HepG2 (cell line): ENCODE results near the gene GRK6. TPM values are rescaled to one million over a fixed set of nuclear protein-coding genes. Genes with fewer than 3 reads are reported as not detected.

Experiments used
- ATAC-seq: fragments of 200-7000 bp; cut with Tn5 transposase; 3 replicates; pipeline ENCODE4 v1.9.1; 2020; ENCODE audit warnings: mild to moderate bottlenecking, moderate library complexity
- BruUV-seq: library from RNA; stranded (reverse); fragments of 400-500 nt; replicated peaks from 2 replicates; lab custom pipeline; 2021; lab: Mats Ljungman, UMichigan
- CTCF ChIA-PET: fragments of 300-600 bp; formaldehyde crosslinking; extraction: SDS; loops from one replicate; lab custom pipeline; 2021; ENCODE audit warnings: low total read pairs, inconsistent platforms, low intra/inter-chr PET ratio; lab: Yijun Ruan, JAX
- POLR2A ChIA-PET: fragments of 350-600 bp; sonication (Branson Sonifier 250); formaldehyde crosslinking; loops from one replicate; lab custom pipeline; 2020; ENCODE audit warnings: antibody characterized with exemption, inconsistent platforms; lab: Yijun Ruan, JAX
- DNase-seq: peaks from one replicate; pipeline ENCODE4 v3.0.0-alpha.2; 2015; ENCODE audit warnings: low spot score
- FAIRE-seq: peaks from 3 replicates; lab custom pipeline; 2011; peaks lifted over from hg19 to GRCh38; lab: Jason Lieb, UNC
- H2AFZ ChIP-seq: one replicate; pipeline ENCODE4 v1.6.1; 2011; ENCODE audit warnings: low read length, inconsistent platforms
- H3K27ac ChIP-seq: fragments of 300-600 bp; 3 replicates; pipeline ENCODE4 v1.8.0; 2011; ENCODE audit warnings: mixed run types, mild to moderate bottlenecking, mixed read lengths, low read length, inconsistent platforms; ENCODE audit not compliant: insufficient read depth; ENCODE audit errors: extremely low read length
- H3K27me3 ChIP-seq, 2 experiments: fragments of 200-600 bp in 1 of 2; 2 replicates in 1 of 2; 3 replicates in 1 of 2; pipeline versions ENCODE4 v1.6.0 to v1.8.0; 2011; ENCODE audit warnings: low read length in 2 of 2, mild to moderate bottlenecking in 2 of 2, moderate library complexity in 2 of 2, inconsistent platforms in 1 of 2; ENCODE audit not compliant: insufficient read depth in 2 of 2, control insufficient read depth in 1 of 2
- H3K36me3 ChIP-seq, 2 experiments: fragments of 200-600 bp in 1 of 2; replicated peaks in 1 of 2; 2 replicates in 1 of 2; 3 replicates in 1 of 2; pipeline versions ENCODE4 v1.5.1 to v1.8.0; 2011; ENCODE audit warnings: low read length in 2 of 2, inconsistent platforms in 1 of 2; ENCODE audit not compliant: insufficient read depth in 2 of 2, control insufficient read depth in 1 of 2
- H3K4me1 ChIP-seq: 2 replicates; pipeline ENCODE4 v1.5.1; 2012; ENCODE audit warnings: low read length, inconsistent platforms; ENCODE audit not compliant: insufficient read depth
- H3K4me2 ChIP-seq: 2 replicates; pipeline ENCODE4 v1.6.0; 2011; ENCODE audit warnings: low read depth, low read length, inconsistent platforms
- H3K4me3 ChIP-seq, 3 experiments: fragments of 200-600 bp in 1 of 3; sonication (generic), shearing (Covaris generic) in 1 of 3; replicated peaks in 1 of 3; 2 replicates each; pipeline ENCODE4 v1.5.1; 2011 to 2016; ENCODE audit warnings: low read length in 3 of 3, inconsistent platforms in 2 of 3, low read depth in 2 of 3, mild to moderate bottlenecking in 2 of 3, control low read depth in 1 of 3, mixed read lengths in 1 of 3; ENCODE audit not compliant: insufficient read depth in 1 of 3
- H3K79me2 ChIP-seq: one replicate; pipeline ENCODE4 v1.6.1; 2011; ENCODE audit warnings: low read length, inconsistent platforms; ENCODE audit not compliant: insufficient read depth
- H3K9ac ChIP-seq: 2 replicates; pipeline ENCODE4 v1.6.0; 2011; ENCODE audit warnings: mild to moderate bottlenecking, low read depth, low read length, inconsistent platforms; ENCODE audit not compliant: insufficient read depth
- H3K9me3 ChIP-seq: 2 replicates; pipeline ENCODE4 v1.5.1; 2012; ENCODE audit warnings: mild to moderate bottlenecking, low read length
- H4K20me1 ChIP-seq: 2 replicates; pipeline ENCODE4 v1.6.0; 2011; ENCODE audit warnings: inconsistent platforms, mild to moderate bottlenecking, low read length, moderate library complexity; ENCODE audit not compliant: insufficient read depth
- ASH2L ChIP-seq: fragments of 300-600, 200-600 bp; sonication (generic); IDR thresholded peaks from 2 replicates; pipeline ENCODE4 v1.7.0; 2017; ENCODE audit warnings: low read depth, mild to moderate bottlenecking, moderate library complexity, mixed read lengths, low read length; ENCODE audit not compliant: insufficient read length
- CEBPB ChIP-seq: IDR thresholded peaks from 2 replicates; pipeline ENCODE4 v1.6.1; 2011; ENCODE audit warnings: low read depth, low read length, improper control_type of control experiment, borderline replicate concordance
- CEBPG ChIP-seq: IDR thresholded peaks from 2 replicates; pipeline ENCODE4 v1.6.1; 2016
- HNF4A ChIP-seq: sonication (generic); formaldehyde crosslinking; IDR thresholded peaks from 2 replicates; pipeline ENCODE4 v1.4.0; 2020; ENCODE audit warnings: missing genetic modification reagents
- RBAK ChIP-seq: sonication (generic); formaldehyde crosslinking; IDR thresholded peaks from 2 replicates; pipeline ENCODE4 v1.5.1; 2020; ENCODE audit warnings: mild to moderate bottlenecking, missing genetic modification reagents
- SOX13 ChIP-seq, 3 experiments: fragments of 450-650 bp in 1 of 3; sonication (generic) in 1 of 3; formaldehyde crosslinking in 1 of 3; IDR thresholded peaks in 2 of 3; conservative IDR thresholded peaks in 1 of 3; 2 replicates each; pipeline versions ENCODE4 v1.5.0 to v1.6.1; 2016 to 2020; ENCODE audit warnings: antibody characterized with exemption in 1 of 3, mild to moderate bottlenecking in 1 of 3, missing compliant biosample characterization in 1 of 3, missing genetic modification reagents in 1 of 3, moderate library complexity in 1 of 3
- SSRP1 ChIP-seq: IDR thresholded peaks from 2 replicates; pipeline ENCODE4 v1.6.1; 2016; ENCODE audit warnings: control low read depth
- TBX3 ChIP-seq: fragments of 450-650 bp; IDR thresholded peaks from 2 replicates; pipeline ENCODE4 v1.6.1; 2017; ENCODE audit warnings: antibody characterized with exemption, mild to moderate bottlenecking, inconsistent platforms, borderline replicate concordance
- ZBTB33 ChIP-seq: sonication (generic); formaldehyde crosslinking; IDR thresholded peaks from 2 replicates; pipeline ENCODE4 v1.4.0; 2020; ENCODE audit warnings: missing genetic modification reagents
- ZNF383 ChIP-seq: sonication (generic); formaldehyde crosslinking; IDR thresholded peaks from 2 replicates; pipeline ENCODE4 v1.4.0; 2020; ENCODE audit warnings: missing genetic modification reagents, mild to moderate bottlenecking, borderline replicate concordance
- ZNF713 ChIP-seq: sonication (generic); formaldehyde crosslinking; IDR thresholded peaks from 2 replicates; pipeline ENCODE4 v1.4.0; 2020; ENCODE audit warnings: mild to moderate bottlenecking, missing genetic modification reagents
- ZSCAN25 ChIP-seq: sonication (generic); formaldehyde crosslinking; IDR thresholded peaks from 2 replicates; pipeline ENCODE4 v1.8.0; 2022; ENCODE audit warnings: mild to moderate bottlenecking, missing genetic modification reagents
- WGBS: methylation state at CpG from one replicate; pipeline ENCODE4 v1.1.6; 2017; ENCODE audit warnings: low lambda C conversion rate; 5-methylcytosine and 5-hydroxymethylcytosine counted together
- in situ Hi-C: cut with HindIII; loops from 2 replicates; pipeline ENCODE4 v1.10.0; 2017; ENCODE audit warnings: low pct_unique_long_range_greater_than_20kb; ENCODE audit not compliant: extremely low pct_ligation_motif_present
- intact Hi-C: fragments of 100-400 bp; cut with micrococcal nuclease; formaldehyde crosslinking; loops from one replicate; pipeline ENCODE4 v1.10.0; 2022; ENCODE audit not compliant: unreplicated experiment
- polyA plus RNA-seq, 8 experiments: library from polyadenylated mRNA; depleted of rRNA in 3 of 8; stranded (reverse) in 7 of 8; unstranded in 1 of 8; fragments of >200 nt; fragmentation: Illumina TruSeq in 4 of 8; extraction: Trizol in 4 of 8; gene quantifications; 2 replicates each; pipeline versions ENCODE4 v1.2.1 to v1.2.3, GENCODE V29; 2011 to 2016; ENCODE audit warnings: low read depth in 4 of 8, missing spikeins in 1 of 8, mixed read lengths in 1 of 8; ENCODE audit not compliant: insufficient read depth in 1 of 8
- total RNA-seq, 5 experiments: library from RNA; depleted of rRNA; stranded (reverse); fragments of >200 nt; fragmentation: Illumina TruSeq; extraction: Trizol; gene quantifications; 2 replicates each; pipeline ENCODE4 v1.2.3, GENCODE V29; 2016; ENCODE audit warnings: low read depth in 1 of 5
- TF ChIP-seq, protein P1 (sequence below), 2 experiments: fragments of 450-650 bp in 1 of 2; sonication (generic) in 1 of 2; formaldehyde crosslinking; IDR thresholded peaks; 2 replicates each; pipeline versions ENCODE4 v1.5.0 to v1.8.0; 2020 to 2022; ENCODE audit warnings: mild to moderate bottlenecking in 1 of 2, missing genetic modification reagents in 1 of 2

Gene GRK6
- total and polyA plus RNA-seq, 2 of the 13 experiments (the other 11 are each of a cell fraction or from before 2014, with no cell fraction given): 13.2 to 19.9 TPM

- TF ChIP-seq SSRP1 (CRISPR knock-in tag) (0 out of 2 replicates have a peak, but pooled peaks have one; percentile 40), ZNF383 (CRISPR knock-in tag) (no peak), ZBTB33 (0 out of 2 replicates have a peak, but pooled peaks have one; percentile 11), SOX13 (IDR thresholded peaks at IDR 0.05) (no peak), SOX13 (CRISPR knock-in tag; conservative IDR thresholded peaks at IDR 0.05 in 1 of 2, IDR thresholded peaks at IDR 0.05 in 1 of 2) (0 out of 4 replicates have a peak, but pooled peaks of 1 of the 2 experiments have one; percentile 6), ZSCAN25 (CRISPR knock-in tag) (0 out of 2 replicates have a peak, but pooled peaks have one; percentile 33), RBAK (CRISPR knock-in tag) (no peak)
Measured at GRCh38 chr5:177477701-177478477, 51.4 kb downstream of the GRK6 start (continued).

- Histone ChIP-seq H3K9ac (no peak overlapping the region), H3K4me2 (0 out of 2 replicates have a peak overlapping the region, but pooled peaks have one; percentile 7), H3K4me3 (no peak overlapping the region), H3K79me2 (no peaks in the 10 kb centered on the region), H2AFZ (no peak overlapping the region), H3K27me3 (no peaks in the 10 kb centered on the region), H3K4me1 (peaks cover 54% of the 10 kb centered on the region), H3K27ac (no peak overlapping the region), H3K36me3 (no peaks in the 10 kb centered on the region), H4K20me1 (no peaks in the 10 kb centered on the region), H3K9me3 (no peaks in the 10 kb centered on the region)
- POLR2A ChIA-PET: interaction anchor here (1.5 to 4.9 kb wide), 4 partner anchors 17 to 31 kb away, joined by 3 to 42 read pairs (median 6); partner anchors contain the start of gene PDLIM7
- CTCF ChIA-PET: no interaction called here
- WGBS: 50% methylated on average over 17 of the region's 18 CpGs
- DNase-seq: no peak
- intact Hi-C loops (no loop called here), in situ Hi-C loops (no loop called here)
- no TSS peak for BruUV-seq
- no peak for FAIRE-seq
- ATAC-seq: peak; percentile 5; the same call in 1 of the 3 replicates
- TF ChIP-seq ZNF713: no peak
- TF ChIP-seq ASH2L: no peak
- TF ChIP-seq, protein P1, sequence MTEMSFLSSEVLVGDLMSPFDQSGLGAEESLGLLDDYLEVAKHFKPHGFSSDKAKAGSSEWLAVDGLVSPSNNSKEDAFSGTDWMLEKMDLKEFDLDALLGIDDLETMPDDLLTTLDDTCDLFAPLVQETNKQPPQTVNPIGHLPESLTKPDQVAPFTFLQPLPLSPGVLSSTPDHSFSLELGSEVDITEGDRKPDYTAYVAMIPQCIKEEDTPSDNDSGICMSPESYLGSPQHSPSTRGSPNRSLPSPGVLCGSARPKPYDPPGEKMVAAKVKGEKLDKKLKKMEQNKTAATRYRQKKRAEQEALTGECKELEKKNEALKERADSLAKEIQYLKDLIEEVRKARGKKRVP (CRISPR knock-in tag; IDR thresholded peaks at IDR 0.05): peak in 1 of 2 experiments; percentile 84; a peak in 2 of 4 replicates
- peak; percentile 51 for TF ChIP-seq CEBPG (CRISPR knock-in tag)
- peak; percentile 29; the same call in 1 of the 2 replicates for TF ChIP-seq HNF4A (CRISPR knock-in tag)
- TF ChIP-seq ZBTB33: peak; percentile 38; the same call in 1 of the 2 replicates
- TF ChIP-seq CEBPB: peak; percentile 79
- TF ChIP-seq TBX3: no peak
Measured at GRCh38 chr5:177478711-177479646, 52.5 kb downstream of the GRK6 start.
